Measurements from ENCODE around the gene DBN1. TPM values are rescaled to one million over a fixed set of nuclear protein-coding genes. Genes with fewer than 3 reads are reported as not detected.

DBN1 gene
- total RNA-seq, 1 experiment from 2014 or later, result 144 TPM

DNA sequence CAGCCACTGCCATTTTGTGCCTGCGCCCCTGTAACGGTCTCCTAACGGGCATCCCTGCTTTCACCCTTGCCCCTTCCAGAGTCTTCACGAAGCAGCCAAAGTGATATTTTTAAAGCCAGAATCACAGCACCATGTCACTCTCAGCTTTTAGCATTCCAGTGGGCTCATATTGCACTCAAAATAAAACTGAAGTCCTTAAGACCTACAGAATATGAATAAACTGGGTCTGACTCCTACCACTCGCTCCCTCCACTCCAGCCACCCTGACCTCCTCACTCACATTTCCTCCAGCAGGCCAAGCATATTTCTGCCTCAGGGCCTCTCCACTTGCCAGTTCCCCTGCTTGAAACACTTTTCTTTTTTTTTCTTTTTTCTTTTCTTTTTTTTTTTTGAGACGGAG lies 26.4 kb upstream of the DBN1 start:
- H3K9me3 Mint-ChIP-seq (ENCODE audit: unreplicated experiment), result no peaks in the 10 kb centered on the region
- BruUV-seq (replicated peaks), result no TSS peak

DNA sequence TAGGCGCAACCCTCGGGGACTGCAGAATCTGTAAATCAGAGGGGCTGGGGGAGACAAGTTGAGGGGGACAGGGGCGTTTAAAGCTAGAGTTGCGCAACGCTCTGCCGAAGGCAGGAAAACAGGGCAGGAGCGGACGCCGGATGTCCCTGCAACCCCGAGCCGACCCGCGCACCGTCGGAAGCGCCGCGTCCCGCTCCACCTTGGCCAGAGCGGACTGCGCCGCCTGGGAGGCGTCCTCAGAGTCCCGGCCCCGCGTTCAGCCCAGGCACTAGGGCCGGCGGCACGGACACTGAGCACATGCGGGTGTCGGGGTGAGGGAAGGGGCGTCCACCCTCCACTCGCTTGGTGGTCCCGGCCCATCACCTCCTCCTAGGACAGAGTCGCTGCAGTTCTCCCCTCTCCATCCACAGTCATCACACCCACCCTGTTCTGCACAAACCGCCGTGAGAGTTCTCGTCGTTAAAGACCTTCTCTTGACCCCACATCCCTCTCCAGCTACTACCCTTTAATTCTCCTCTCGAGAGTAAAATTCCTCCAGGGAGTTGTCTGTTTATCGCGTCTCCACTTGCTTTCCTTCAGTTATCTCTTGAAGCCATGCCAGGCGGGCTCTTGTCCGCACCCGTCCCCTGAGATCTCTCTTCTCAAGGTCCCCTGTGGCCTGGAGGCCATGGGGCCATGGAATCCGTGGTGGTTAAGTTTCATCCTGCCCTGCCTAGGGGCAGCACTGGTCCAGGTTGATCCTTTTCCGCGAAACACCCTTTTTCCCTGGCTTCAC lies 24.8 kb upstream of the DBN1 start:
- peaks cover 25% of the 10 kb centered on the region for H3K4me1 ChIP-seq
- H3K4me3 ChIP-seq (ENCODE audit: low read depth, low read length), result peak overlapping the region; percentile 28
- Mint-ChIP-seq H3K27ac (ENCODE audit: unreplicated experiment) (peak overlapping the region; percentile 63), H3K36me3 (ENCODE audit: insufficient read depth, unreplicated experiment) (peaks cover 7% of the 10 kb centered on the region), H3K9me3 (ENCODE audit: unreplicated experiment) (no peaks in the 10 kb centered on the region), H3K4me3 (ENCODE audit: unreplicated experiment) (peak overlapping the region; percentile 89), H3K4me1 (ENCODE audit: low read depth, unreplicated experiment) (peaks cover 27% of the 10 kb centered on the region), H3K27me3 (ENCODE audit: insufficient read depth, unreplicated experiment) (peaks cover 11% of the 10 kb centered on the region)
- TF ChIP-seq CTCF (IDR thresholded peaks at IDR 0.05; ENCODE audit: insufficient read depth in 1 of 2, low read depth in 1 of 2, low read length in 1 of 2, severe bottlenecking in 1 of 2, unreplicated experiment in 1 of 2), result no peak
- DNase-seq, result no peak
- intact Hi-C loops (cut with micrococcal nuclease; ENCODE audit: unreplicated experiment), result no loop called here
- POLR2A ChIA-PET, result interaction anchor here (0.6 to 1.8 kb wide), 13 partner anchors 10 to 411 kb away, joined by 3 to 8 read pairs (median 4); partner anchors contain the start of genes FGFR4 and GRK6
- no peaks in the 10 kb centered on the region for H3K9me3 ChIP-seq
- CTCF ChIA-PET, result interaction anchor here (0.6 to 3.0 kb wide), 11 partner anchors 9 to 189 kb away, joined by 3 to 29 read pairs (median 8); no protein-coding TSS in a partner anchor
- no TSS peak for BruUV-seq (replicated peaks)
- no peaks in the 10 kb centered on the region for H3K27me3 ChIP-seq (replicated peaks; ENCODE audit: control insufficient read depth, insufficient read depth, low read length)
- peaks cover 2% of the 10 kb centered on the region; the same call in 1 of the 2 replicates for H3K36me3 ChIP-seq (ENCODE audit: control insufficient read depth, insufficient read depth, low read length)

More for the DNA sequence above, 26.4 kb upstream of the DBN1 start:
- Histone ChIP-seq H3K27me3 (replicated peaks; ENCODE audit: control insufficient read depth, insufficient read depth, low read length) (no peaks in the 10 kb centered on the region), H3K9me3 (no peaks in the 10 kb centered on the region), H3K4me3 (ENCODE audit: low read depth, low read length) (no peak overlapping the region), H3K36me3 (ENCODE audit: control insufficient read depth, insufficient read depth, low read length) (peaks cover 2% of the 10 kb centered on the region; the same call in 1 of the 2 replicates), H3K4me1 (peaks cover 23% of the 10 kb centered on the region)
- Mint-ChIP-seq H3K27me3 (ENCODE audit: insufficient read depth, unreplicated experiment) (peaks cover 11% of the 10 kb centered on the region), H3K36me3 (ENCODE audit: insufficient read depth, unreplicated experiment) (peaks cover 7% of the 10 kb centered on the region), H3K4me3 (ENCODE audit: unreplicated experiment) (peak overlapping the region; percentile 23), H3K27ac (ENCODE audit: unreplicated experiment) (no peak overlapping the region), H3K4me1 (ENCODE audit: low read depth, unreplicated experiment) (peaks cover 27% of the 10 kb centered on the region)
- no peak for DNase-seq
- ChIA-PET CTCF (interaction anchor here (0.7 to 2.3 kb wide), 3 partner anchors 42 to 95 kb away, joined by 4 to 15 read pairs (median 9); partner anchors contain the start of gene TMED9), POLR2A (no interaction called here)
- intact Hi-C loops (cut with micrococcal nuclease; ENCODE audit: unreplicated experiment), result no loop called here
- TF ChIP-seq CTCF (IDR thresholded peaks at IDR 0.05; ENCODE audit: insufficient read depth in 1 of 2, low read depth in 1 of 2, low read length in 1 of 2, severe bottlenecking in 1 of 2, unreplicated experiment in 1 of 2), result no peak

GRCh38 chr5:177497292-177498012 lies 24.0 kb upstream of the DBN1 start, which contains the start of gene PDLIM7:
Gene PDLIM7 (minus strand): TSS chr5:177497604. CDS start chr5:177496512, 1,092 bp downstream.
- peak within 1 kb of the TSS; percentile 85 for H3K4me3 ChIP-seq (ENCODE audit: low read depth, low read length)
- H3K4me3 Mint-ChIP-seq (ENCODE audit: unreplicated experiment), result peak within 1 kb of the TSS; percentile 89
- no peaks in the 10 kb centered on the region for H3K27me3 ChIP-seq (replicated peaks; ENCODE audit: control insufficient read depth, insufficient read depth, low read length)
- H3K27me3 Mint-ChIP-seq (ENCODE audit: insufficient read depth, unreplicated experiment), result peaks cover 11% of the 10 kb centered on the region
- no TSS peak for BruUV-seq (replicated peaks)
- H3K4me1 Mint-ChIP-seq (ENCODE audit: low read depth, unreplicated experiment), result peaks cover 27% of the 10 kb centered on the region
- peak within 1 kb of the TSS; percentile 63 for H3K27ac Mint-ChIP-seq (ENCODE audit: unreplicated experiment)
- peaks cover 13% of the 10 kb centered on the region for H3K36me3 Mint-ChIP-seq (ENCODE audit: insufficient read depth, unreplicated experiment)
- peaks cover 4% of the 10 kb centered on the region for H3K36me3 ChIP-seq (ENCODE audit: control insufficient read depth, insufficient read depth, low read length)
- TF ChIP-seq CTCF (IDR thresholded peaks at IDR 0.05; ENCODE audit: insufficient read depth in 1 of 2, low read depth in 1 of 2, low read length in 1 of 2, severe bottlenecking in 1 of 2, unreplicated experiment in 1 of 2), result peak in 1 of 2 experiments; percentile 26
- H3K4me1 ChIP-seq, result peaks cover 25% of the 10 kb centered on the region
- ChIA-PET POLR2A (interaction anchor here (0.6 to 1.8 kb wide), 15 partner anchors 9 to 410 kb away, joined by 3 to 8 read pairs (median 4); partner anchors contain the start of genes B4GALT7, FGFR4 and GRK6), CTCF (interaction anchor here (0.6 to 3.0 kb wide), 13 partner anchors 10 to 188 kb away, joined by 3 to 29 read pairs (median 6); no protein-coding TSS in a partner anchor)
- no peaks in the 10 kb centered on the region for H3K9me3 Mint-ChIP-seq (ENCODE audit: unreplicated experiment)
- peak; percentile 97 to 98 for DNase-seq
- no peaks in the 10 kb centered on the region for H3K9me3 ChIP-seq
- intact Hi-C loops (cut with micrococcal nuclease; ENCODE audit: unreplicated experiment), result loop anchor here (1.0 to 2.0 kb wide), 5 partner anchors 25 to 185 kb away; partner anchors contain the start of gene GRK6

All from Caco-2 (cell line).